GM06990 (cell line): ENCODE measurements around the gene GNA14.
"Not testable (repeated sequence)": the region's sequence is repeated elsewhere in the genome, so short reads cannot be mapped to it uniquely, and the experiment has no call there.

ENCODE experiments used
- DNase-seq: peaks from one replicate; pipeline ENCODE4 v3.0.0-alpha.2; 2011; ENCODE audit not compliant: insufficient read length; ENCODE audit errors: extremely low read depth
- H3K27me3 ChIP-seq: replicated peaks from 2 replicates; pipeline ENCODE4 v1.6.0; 2011; ENCODE audit warnings: low read length; ENCODE audit not compliant: control insufficient read depth, insufficient read depth
- H3K36me3 ChIP-seq: 2 replicates; pipeline ENCODE4 v1.5.1; 2011; ENCODE audit warnings: low read length; ENCODE audit not compliant: control insufficient read depth, insufficient read depth
- H3K4me3 ChIP-seq: replicated peaks from 2 replicates; pipeline ENCODE4 v1.5.1; 2011; ENCODE audit warnings: low read depth, mild to moderate bottlenecking, control low read depth, low read length
- CTCF ChIP-seq: IDR thresholded peaks from 2 replicates; pipeline ENCODE4 v1.5.1; 2011; ENCODE audit warnings: low read length, control low read depth, mild to moderate bottlenecking, inconsistent platforms; ENCODE audit not compliant: insufficient read depth, poor library complexity, severe bottlenecking

The GNA14 gene

GRCh38 chr9:77403239-77403638, 244.9 kb downstream of the GNA14 start:
- no peak overlapping the region for H3K4me3 ChIP-seq
- DNase-seq: no peak
- H3K27me3 ChIP-seq: no peaks in the 10 kb centered on the region
- no peak for TF ChIP-seq CTCF
- H3K36me3 ChIP-seq: peaks cover 2% of the 10 kb centered on the region; the same call in 1 of the 2 replicates

- Histone ChIP-seq H3K4me3 (no peak overlapping the region), H3K27me3 (no peaks in the 10 kb centered on the region), H3K36me3 (peaks cover 2% of the 10 kb centered on the region; the same call in 1 of the 2 replicates)
- TF ChIP-seq CTCF: no peak
- DNase-seq: no peak
Observed at GRCh38 chr9:77402286-77402685, 245.8 kb downstream of the GNA14 start.

GRCh38 chr9:77399964-77400363, 248.2 kb downstream of the GNA14 start:
- H3K36me3 ChIP-seq: no peaks in the 10 kb centered on the region
- H3K4me3 ChIP-seq: no peak overlapping the region
- no peak for TF ChIP-seq CTCF
- H3K27me3 ChIP-seq: no peaks in the 10 kb centered on the region
- no peak for DNase-seq

GRCh38 chr9:77398581-77398980, 249.5 kb downstream of the GNA14 start:
- DNase-seq, H3K4me3 ChIP-seq, H3K27me3 ChIP-seq, H3K36me3 ChIP-seq: not testable (repeated sequence)

GRCh38 chr9:77392328-77392727, 255.8 kb downstream of the GNA14 start:
- H3K27me3 ChIP-seq: no peaks in the 10 kb centered on the region
- TF ChIP-seq CTCF: no peak
- no peak for DNase-seq
- H3K4me3 ChIP-seq: no peak overlapping the region
- H3K36me3 ChIP-seq: no peaks in the 10 kb centered on the region

GRCh38 chr9:77391834-77392233, 256.3 kb downstream of the GNA14 start:
- Histone ChIP-seq H3K36me3 (no peaks in the 10 kb centered on the region), H3K4me3 (no peak overlapping the region), H3K27me3 (no peaks in the 10 kb centered on the region)
- no peak for TF ChIP-seq CTCF
- no peak for DNase-seq
